Stimulated activated CD4-positive, alpha-beta T cell treated with anti-CD3 and anti-CD28 coated beads, Interleukin-1b, Interleukin-23, amount 100 ng/mL, for 4 hours (primary cell): Measurements from ENCODE around the gene TNFRSF25.
A peak's percentile ranks its signal among the peaks of the same experiment; 100 is the strongest.
"Not testable (repeated sequence)": the region's sequence is repeated elsewhere in the genome, so short reads cannot be mapped to it uniquely, and the experiment has no call there.

Experiments
- DNase-seq, 2 donors: peaks; one replicate each; pipeline ENCODE4 v3.0.0-alpha.2; 2020; ENCODE audit warnings: low read depth in 2 of 2

TNFRSF25 gene

GRCh38 chr1:6501279-6501813, 35.4 kb upstream of the TNFRSF25 start:
- DNase-seq, result no peak

DNA sequence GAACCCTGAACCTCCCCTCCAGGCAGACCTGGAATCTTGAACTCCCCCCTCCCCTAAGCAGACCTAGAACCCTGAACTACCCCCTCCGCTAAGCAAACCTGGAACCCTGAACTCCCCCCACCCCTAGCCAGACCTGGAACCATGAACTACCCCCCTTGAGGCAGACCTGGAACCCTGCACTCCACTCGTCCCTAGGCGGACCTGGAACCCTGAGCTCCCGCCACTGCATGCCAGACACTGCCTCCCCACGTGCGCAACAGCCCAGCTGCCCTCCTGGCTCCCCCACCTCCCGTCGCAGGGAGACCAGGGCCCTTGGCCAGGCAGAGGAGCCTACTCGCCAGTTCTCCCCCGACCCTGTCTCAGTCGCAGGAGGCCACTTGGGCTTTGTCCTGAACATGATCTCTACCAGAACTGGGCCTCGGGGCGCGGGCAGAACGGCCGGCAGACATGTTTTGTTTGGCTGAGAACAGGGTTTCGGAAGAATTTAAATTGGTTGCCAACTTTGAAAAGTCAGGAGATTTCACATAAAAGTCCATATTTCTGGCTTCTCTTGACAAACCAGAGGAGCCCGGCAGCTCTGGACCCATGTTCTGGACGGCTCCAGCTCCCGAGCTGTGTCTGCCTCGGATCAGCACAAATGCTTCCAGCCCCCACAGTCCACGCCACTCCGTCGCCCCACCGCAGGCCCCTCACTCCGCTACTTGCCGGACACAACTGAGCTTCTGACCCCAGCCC, 34.7 kb upstream of the TNFRSF25 start:
- no peak for DNase-seq

- DNase-seq, result no peak
Measured at GRCh38 chr1:6499296-6499695, 33.3 kb upstream of the TNFRSF25 start.

GRCh38 chr1:6498576-6499111, 32.7 kb upstream of the TNFRSF25 start:
- DNase-seq, result no peak

GRCh38 chr1:6497867-6498575, 32.0 kb upstream of the TNFRSF25 start:
- no peak for DNase-seq

GRCh38 chr1:6497215-6497866, 31.4 kb upstream of the TNFRSF25 start:
- DNase-seq, result peak; percentile 24 to 50

GRCh38 chr1:6496890-6497214, 30.9 kb upstream of the TNFRSF25 start:
- DNase-seq, result no peak

- DNase-seq, result no peak
Measured at GRCh38 chr1:6496365-6496721, 30.4 kb upstream of the TNFRSF25 start.

- DNase-seq, result no peak
Measured at GRCh38 chr1:6495540-6496364, 29.8 kb upstream of the TNFRSF25 start.

- DNase-seq, result no peak
Measured at GRCh38 chr1:6495041-6495441, 29.1 kb upstream of the TNFRSF25 start.

DNA sequence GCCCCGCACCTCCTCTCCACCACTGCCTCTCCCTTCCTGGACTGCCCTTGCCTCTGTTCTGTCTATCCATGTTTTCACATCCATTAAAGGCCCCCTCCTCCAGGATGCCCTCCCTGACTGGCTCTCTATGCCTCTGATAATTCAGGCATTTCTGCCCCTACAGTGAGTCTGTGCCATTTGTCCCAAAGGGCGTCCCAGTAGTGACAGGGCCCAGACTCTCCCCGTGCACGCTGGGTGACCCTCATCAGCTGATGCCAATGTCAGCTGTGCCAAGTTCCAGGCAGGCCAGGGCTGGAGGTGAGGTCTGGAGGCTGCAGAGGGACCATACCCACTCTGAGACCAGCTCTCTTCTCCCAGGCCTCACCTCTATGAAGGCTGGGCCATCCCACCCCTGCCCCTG, 28.7 kb upstream of the TNFRSF25 start:
- no peak for DNase-seq

- DNase-seq, result not testable (repeated sequence)
Measured at GRCh38 chr1:6493834-6494223, 27.9 kb upstream of the TNFRSF25 start.

- DNase-seq, result no peak
Measured at GRCh38 chr1:6491966-6492365, 26.0 kb upstream of the TNFRSF25 start.

DNA sequence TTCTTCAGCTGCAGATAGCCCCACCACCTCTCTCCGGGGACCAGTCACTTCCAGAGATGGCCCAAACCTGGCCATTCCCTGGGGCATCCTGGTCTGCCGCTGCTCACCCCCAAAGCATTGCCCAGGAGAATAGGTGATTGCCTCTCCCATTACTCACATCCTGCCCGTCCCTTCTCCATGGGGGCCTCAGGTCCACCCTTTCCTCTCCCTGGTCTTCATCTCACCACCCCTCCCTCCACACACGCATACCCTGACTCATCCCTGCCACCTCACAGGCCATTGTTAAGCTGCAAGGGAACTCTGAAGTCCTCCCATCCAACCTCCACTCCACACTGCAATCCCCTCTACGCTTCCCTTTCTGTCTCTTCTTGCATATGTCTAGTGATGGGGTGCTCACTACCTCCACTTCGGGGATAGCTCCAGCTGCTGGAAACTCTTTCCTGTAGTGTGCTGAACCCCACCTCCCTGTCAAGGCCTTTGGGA, 25.5 kb upstream of the TNFRSF25 start, which contains the start of gene PLEKHG5:
PLEKHG5 (minus strand) TSS at position 188 of the 483 bp plus-strand sequence. CDS start 14,096 bp downstream, outside the sequence.
- DNase-seq, result no peak

GRCh38 chr1:6491081-6491449, 25.1 kb upstream of the TNFRSF25 start:
- no peak for DNase-seq

DNA sequence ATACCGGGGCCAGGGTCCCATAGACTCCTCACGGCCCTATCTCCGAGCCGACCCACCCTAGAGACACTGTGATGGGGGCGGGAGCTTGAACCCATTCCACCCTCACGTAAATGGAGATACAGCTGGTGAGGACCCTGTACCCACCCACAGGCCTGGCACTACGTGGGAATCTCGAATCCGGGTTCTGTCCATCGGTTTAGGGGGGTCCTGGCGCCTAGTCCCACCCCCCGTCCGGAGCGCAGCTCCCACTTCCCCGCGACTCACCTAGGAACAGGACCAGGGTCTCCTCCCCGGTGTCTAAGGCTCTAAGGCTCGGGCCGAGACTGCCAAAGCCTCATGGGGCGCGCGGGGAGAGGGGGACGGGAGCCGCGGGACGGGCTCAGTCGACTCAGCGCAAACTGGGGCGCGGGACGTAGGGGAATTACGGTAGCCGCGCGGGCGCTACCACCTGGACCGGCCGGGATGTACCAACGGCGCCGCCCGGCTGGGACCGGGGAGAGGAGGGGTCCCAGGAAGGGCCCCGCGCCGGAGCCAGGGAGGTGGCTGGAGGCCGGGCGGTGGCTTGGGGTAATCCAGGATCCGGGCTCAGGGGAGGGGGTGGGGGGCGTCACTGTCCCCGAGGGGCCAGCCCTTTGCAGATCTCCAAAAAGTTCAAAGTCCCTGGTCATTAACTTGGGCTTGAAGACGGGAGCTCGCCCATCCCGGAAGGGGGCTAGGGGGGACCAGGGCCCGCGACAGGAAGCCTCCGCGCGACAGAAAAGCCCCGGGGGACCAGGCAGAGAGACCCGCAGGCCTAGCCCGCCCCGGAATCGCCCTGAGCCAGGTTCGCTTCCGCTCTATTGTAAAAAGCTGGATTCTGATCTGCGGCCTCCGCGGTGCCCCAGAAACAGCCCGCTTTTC, 24.5 kb upstream of the TNFRSF25 start:
- DNase-seq, result peak in 1 of 2 donors; percentile 59

- DNase-seq, result peak; percentile 71 to 75
Measured at GRCh38 chr1:6489799-6490180, 23.8 kb upstream of the TNFRSF25 start.

- DNase-seq, result no peak
Measured at GRCh38 chr1:6489383-6489765, 23.4 kb upstream of the TNFRSF25 start.

GRCh38 chr1:6488602-6489382, 22.8 kb upstream of the TNFRSF25 start:
- DNase-seq, result no peak
